Mesenchymal stem cell (in vitro differentiated cells and primary cell): ENCODE results near the gene GOLIM4.

Experiments
- DNase-seq: peaks from one replicate; pipeline ENCODE4 v3.0.0-alpha.2; 2013
- H2AFZ ChIP-seq: one replicate; pipeline ENCODE4 v1.6.1; 2013; ENCODE audit warnings: low read depth, mild to moderate bottlenecking, control low read depth, inconsistent platforms, low read length, moderate library complexity
- H2AK5ac ChIP-seq: 2 replicates; pipeline ENCODE4 v1.6.1; 2013; ENCODE audit warnings: low read length, moderate library complexity, mild to moderate bottlenecking, inconsistent platforms; ENCODE audit not compliant: severe bottlenecking
- H2BK120ac ChIP-seq: one replicate; pipeline ENCODE4 v1.6.1; 2013; ENCODE audit warnings: low read depth, mild to moderate bottlenecking, inconsistent platforms, low read length, moderate library complexity
- H2BK12ac ChIP-seq, 2 experiments: one replicate each; pipeline ENCODE4 v1.6.1; 2013; ENCODE audit warnings: inconsistent platforms in 2 of 2, low read length in 2 of 2, mild to moderate bottlenecking in 2 of 2, moderate library complexity in 2 of 2, control low read depth in 1 of 2
- H2BK15ac ChIP-seq: one replicate; pipeline ENCODE4 v1.6.1; 2013; ENCODE audit warnings: mild to moderate bottlenecking, low read depth, inconsistent platforms; ENCODE audit not compliant: poor library complexity, severe bottlenecking
- H2BK5ac ChIP-seq: 2 replicates; pipeline ENCODE4 v1.6.1; 2013; ENCODE audit warnings: low read depth, mild to moderate bottlenecking, low read length, control low read depth, inconsistent platforms; ENCODE audit not compliant: poor library complexity, severe bottlenecking
- H3K14ac ChIP-seq, 2 experiments: one replicate each; pipeline ENCODE4 v1.6.1; 2013; ENCODE audit warnings: inconsistent platforms in 2 of 2, low read length in 2 of 2, control low read depth in 1 of 2, mild to moderate bottlenecking in 1 of 2, moderate library complexity in 1 of 2
- H3K18ac ChIP-seq, 2 experiments: one replicate each; pipeline ENCODE4 v1.6.1; 2013; ENCODE audit warnings: inconsistent platforms in 2 of 2, low read length in 2 of 2, control low read depth in 1 of 2, low read depth in 1 of 2, mild to moderate bottlenecking in 1 of 2
- H3K23ac ChIP-seq, 2 experiments: one replicate each; pipeline ENCODE4 v1.6.1; 2013; ENCODE audit warnings: inconsistent platforms in 2 of 2, low read length in 2 of 2, mild to moderate bottlenecking in 2 of 2, moderate library complexity in 2 of 2, control low read depth in 1 of 2
- H3K27ac ChIP-seq: 2 replicates; pipeline ENCODE4 v1.5.1; 2013; ENCODE audit warnings: mild to moderate bottlenecking, moderate library complexity, low read length, control low read depth, inconsistent platforms; ENCODE audit not compliant: poor library complexity, severe bottlenecking
- H3K27me3 ChIP-seq, 2 experiments: 2 replicates each; pipeline versions ENCODE4 v1.6.1 to v1.7.0; 2013; ENCODE audit warnings: low read length in 2 of 2, mild to moderate bottlenecking in 2 of 2, moderate library complexity in 2 of 2, control low read depth in 1 of 2, inconsistent platforms in 1 of 2; ENCODE audit not compliant: control insufficient read depth in 1 of 2, insufficient read depth in 1 of 2
- H3K36me3 ChIP-seq, 2 experiments: 2 replicates each; pipeline versions ENCODE4 v1.6.1 to v1.7.0; 2013; ENCODE audit warnings: low read length in 2 of 2, control low read depth in 1 of 2, inconsistent platforms in 1 of 2, low read depth in 1 of 2, mild to moderate bottlenecking in 1 of 2; ENCODE audit not compliant: insufficient read depth in 2 of 2, control insufficient read depth in 1 of 2
- H3K4ac ChIP-seq, 2 experiments: one replicate each; pipeline ENCODE4 v1.6.1; 2013; ENCODE audit warnings: inconsistent platforms in 2 of 2, low read length in 2 of 2, mild to moderate bottlenecking in 2 of 2, moderate library complexity in 2 of 2, control low read depth in 1 of 2, low read depth in 1 of 2
- H3K4me1 ChIP-seq: 2 replicates; pipeline ENCODE4 v1.6.1; 2013; ENCODE audit warnings: low read depth, low read length, control low read depth; ENCODE audit not compliant: control insufficient read depth, insufficient read depth
- H3K4me2 ChIP-seq: 2 replicates; pipeline ENCODE4 v1.6.1; 2013; ENCODE audit warnings: low read length, mild to moderate bottlenecking, inconsistent platforms; ENCODE audit not compliant: poor library complexity, severe bottlenecking
- H3K4me3 ChIP-seq, 2 experiments: 2 replicates each; pipeline versions ENCODE4 v1.5.1 to v1.7.0; 2013; ENCODE audit warnings: low read length in 2 of 2, mild to moderate bottlenecking in 2 of 2, control low read depth in 1 of 2, low read depth in 1 of 2; ENCODE audit not compliant: insufficient read depth in 1 of 2
- H3K79me1 ChIP-seq: replicated peaks from 2 replicates; pipeline ENCODE4 v1.6.1; 2013; ENCODE audit warnings: mild to moderate bottlenecking, control low read depth, low read length, inconsistent platforms; ENCODE audit not compliant: poor library complexity, severe bottlenecking
- H3K9ac ChIP-seq: 2 replicates; pipeline ENCODE4 v1.7.0; 2013; ENCODE audit warnings: mild to moderate bottlenecking, low read length, moderate library complexity
- H3K9me3 ChIP-seq: 2 replicates; pipeline ENCODE4 v1.7.0; 2013; ENCODE audit warnings: mild to moderate bottlenecking, low read length; ENCODE audit not compliant: control insufficient read depth
- H4K8ac ChIP-seq: one replicate; pipeline ENCODE4 v1.6.1; 2013; ENCODE audit warnings: inconsistent platforms, mild to moderate bottlenecking, low read length, moderate library complexity
- H4K91ac ChIP-seq: one replicate; pipeline ENCODE4 v1.6.1; 2013; ENCODE audit warnings: mild to moderate bottlenecking, low read length, inconsistent platforms
- WGBS: methylation state at CpG from one replicate; pipeline ENCODE4 v1.1.7; 2013; ENCODE audit warnings: mixed read lengths; 5-methylcytosine and 5-hydroxymethylcytosine counted together

Gene GOLIM4

DNA sequence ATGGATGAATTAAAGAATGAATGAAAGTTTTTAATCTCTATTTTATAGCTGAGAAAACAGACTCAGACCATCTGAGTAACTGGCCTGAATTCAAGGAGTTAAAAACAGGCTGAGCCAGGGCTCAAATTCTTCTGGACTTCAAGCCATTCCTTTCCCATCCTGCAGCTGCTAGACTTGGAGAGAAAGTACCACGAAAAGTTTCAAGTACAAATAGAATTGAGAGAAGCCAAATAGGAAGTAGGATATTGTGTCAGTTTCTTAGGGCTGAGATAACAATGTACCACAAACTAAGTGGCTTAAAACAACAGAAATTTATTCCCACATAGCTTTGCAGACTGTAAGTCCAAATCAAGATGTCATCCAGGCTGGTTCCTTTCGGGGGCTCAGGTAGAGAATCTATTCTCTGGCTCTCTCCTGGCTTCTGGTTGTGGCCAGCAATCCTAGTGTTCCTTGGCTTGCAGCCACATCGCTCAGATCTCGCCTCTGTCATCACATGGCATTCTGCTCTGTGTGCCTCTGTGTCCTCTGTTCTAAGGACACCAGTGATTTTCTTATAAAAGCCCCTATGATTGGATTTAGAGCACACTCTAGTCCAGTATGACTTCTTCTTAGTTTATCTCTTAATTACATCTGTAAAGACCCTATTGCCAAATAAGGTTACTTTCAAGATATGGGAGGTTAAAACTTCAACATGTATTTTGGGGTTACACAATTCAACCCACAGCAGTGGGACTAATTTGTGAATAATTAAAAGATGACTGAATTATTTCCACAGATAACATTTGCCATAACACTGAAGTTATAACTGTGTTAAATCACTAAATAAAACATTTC, 25.7 kb upstream of the GOLIM4 start:
- WGBS = 93% methylated on average over 3 of the region's 4 CpGs

DNA sequence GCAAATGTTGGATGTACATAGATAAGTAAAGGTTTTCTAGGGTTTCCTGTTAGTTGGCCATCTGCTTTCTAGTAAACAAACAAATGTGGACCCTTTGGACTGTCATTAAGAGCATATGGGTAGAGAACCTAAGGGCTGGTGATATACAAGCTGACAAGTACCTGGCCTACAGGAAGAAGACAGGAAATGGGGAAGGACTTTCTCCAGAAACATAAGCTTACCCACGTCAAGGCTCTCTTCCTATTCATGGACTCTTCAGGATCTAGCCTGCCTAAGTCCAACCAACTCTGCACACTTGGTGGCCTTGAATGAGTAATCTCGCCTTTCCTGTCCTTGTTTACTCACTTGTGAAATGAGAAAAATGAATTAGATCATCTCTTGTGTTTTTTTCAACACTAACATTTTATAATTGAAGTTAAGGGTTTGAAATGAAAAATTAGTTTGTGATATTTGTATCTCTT, 22.2 kb upstream of the GOLIM4 start:
- no peak overlapping the region for H3K14ac ChIP-seq
- WGBS = 0% methylated on average over 1 of the region's 2 CpGs
- H2AK5ac ChIP-seq = no peak overlapping the region

More for the DNA sequence above, 25.7 kb upstream of the GOLIM4 start:
- H3K4me2 ChIP-seq = no peak overlapping the region
- no peaks in the 10 kb centered on the region for H3K36me3 ChIP-seq
- no peaks in the 10 kb centered on the region for H3K27me3 ChIP-seq
- H4K91ac ChIP-seq = no peak overlapping the region
- H3K23ac ChIP-seq = no peak overlapping the region
- H2BK12ac ChIP-seq = no peak overlapping the region
- no peak for DNase-seq
- no peaks in the 10 kb centered on the region for H3K4me1 ChIP-seq
- no peak overlapping the region for H2BK5ac ChIP-seq
- H4K8ac ChIP-seq = no peak overlapping the region
- no peak overlapping the region for H3K14ac ChIP-seq
- peak overlapping the region; percentile 25 for H3K9ac ChIP-seq
- H3K27ac ChIP-seq = no peak overlapping the region
- H2AFZ ChIP-seq = no peak overlapping the region
- no peaks in the 10 kb centered on the region for H3K9me3 ChIP-seq
- no peak overlapping the region for H3K18ac ChIP-seq
- H2BK120ac ChIP-seq = no peak overlapping the region
- H2BK15ac ChIP-seq = no peak overlapping the region
- H3K4me3 ChIP-seq = peak overlapping the region in 1 of 2 experiments; percentile 28
- H3K4ac ChIP-seq = no peak overlapping the region
- H2AK5ac ChIP-seq = no peak overlapping the region
- no peaks in the 10 kb centered on the region for H3K79me1 ChIP-seq

DNA sequence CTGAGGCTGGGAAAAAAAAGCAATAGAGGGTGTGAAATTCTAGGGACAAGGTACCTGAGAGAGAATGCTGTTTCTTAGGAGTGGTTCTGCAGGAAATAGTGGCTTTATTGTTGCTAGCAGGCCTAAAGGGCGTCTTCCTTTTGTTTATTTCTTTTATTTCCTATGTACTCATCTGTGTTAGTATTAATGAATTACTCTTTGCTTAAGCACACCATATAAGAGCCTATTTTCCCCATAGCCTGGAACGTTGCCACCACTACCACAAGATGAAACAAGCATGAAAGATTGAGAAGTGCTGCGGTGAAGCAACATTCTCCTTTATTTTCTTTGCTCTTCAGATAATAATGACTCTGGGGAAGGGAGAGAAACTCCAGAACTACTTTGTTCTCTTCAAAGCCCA, 21.3 kb upstream of the GOLIM4 start:
- H2BK5ac ChIP-seq = no peak overlapping the region
- no peak overlapping the region for H4K91ac ChIP-seq
- H3K9ac ChIP-seq = no peak overlapping the region
- H3K4me3 ChIP-seq = no peak overlapping the region
- H3K27ac ChIP-seq = no peak overlapping the region
- H4K8ac ChIP-seq = no peak overlapping the region
- H3K9me3 ChIP-seq = no peaks in the 10 kb centered on the region
- no peak overlapping the region for H2AFZ ChIP-seq
- H2BK120ac ChIP-seq = no peak overlapping the region
- DNase-seq = peak; percentile 56
- no peak overlapping the region for H2BK12ac ChIP-seq
- no peak overlapping the region for H3K18ac ChIP-seq
- H3K4me2 ChIP-seq = no peak overlapping the region
- no peak overlapping the region for H2BK15ac ChIP-seq
- H3K14ac ChIP-seq = no peak overlapping the region
- no peak overlapping the region for H3K23ac ChIP-seq
- H3K79me1 ChIP-seq = no peaks in the 10 kb centered on the region
- no peak overlapping the region for H3K4ac ChIP-seq
- no peak overlapping the region for H2AK5ac ChIP-seq
- H3K36me3 ChIP-seq = no peaks in the 10 kb centered on the region
- H3K4me1 ChIP-seq = no peaks in the 10 kb centered on the region
- 55% methylated on average over 2 of the region's 3 CpGs for WGBS
- H3K27me3 ChIP-seq = no peaks in the 10 kb centered on the region

More for the DNA sequence above, 22.2 kb upstream of the GOLIM4 start:
- no peak overlapping the region for H2AFZ ChIP-seq
- H2BK120ac ChIP-seq = no peak overlapping the region
- no peak overlapping the region for H3K27ac ChIP-seq
- H3K4me1 ChIP-seq = no peaks in the 10 kb centered on the region
- no peak overlapping the region for H3K4me2 ChIP-seq
- H2BK12ac ChIP-seq = no peak overlapping the region
- H3K27me3 ChIP-seq = no peaks in the 10 kb centered on the region
- H3K4ac ChIP-seq = no peak overlapping the region
- no peaks in the 10 kb centered on the region for H3K79me1 ChIP-seq
- H3K9me3 ChIP-seq = no peaks in the 10 kb centered on the region
- DNase-seq = peak; percentile 48
- H4K8ac ChIP-seq = no peak overlapping the region
- no peak overlapping the region for H3K4me3 ChIP-seq
- no peak overlapping the region for H2BK15ac ChIP-seq
- no peaks in the 10 kb centered on the region for H3K36me3 ChIP-seq
- H3K9ac ChIP-seq = no peak overlapping the region
- H4K91ac ChIP-seq = no peak overlapping the region
- no peak overlapping the region for H2BK5ac ChIP-seq
- no peak overlapping the region for H3K18ac ChIP-seq
- H3K23ac ChIP-seq = no peak overlapping the region

DNA sequence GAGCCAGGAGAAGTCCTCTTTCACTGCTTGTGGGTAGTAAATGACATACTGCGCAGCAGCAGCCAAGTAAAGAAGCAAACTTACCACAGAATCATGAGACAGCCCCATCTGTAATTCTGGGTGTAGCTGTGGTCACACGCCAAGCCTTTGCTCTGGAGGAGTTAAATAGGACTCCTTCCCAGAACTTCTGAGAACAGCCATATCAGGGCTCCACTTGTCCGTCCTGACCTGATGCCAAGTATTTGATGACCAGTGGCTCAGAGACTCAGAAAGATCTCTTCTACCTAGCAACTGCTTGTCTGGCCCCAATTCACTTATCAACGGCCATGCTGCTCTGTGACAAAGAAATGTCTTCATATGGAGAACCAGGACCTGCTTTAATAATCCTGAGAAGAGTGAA, 20.6 kb upstream of the GOLIM4 start:
- Histone ChIP-seq H3K23ac (no peak overlapping the region), H2BK120ac (no peak overlapping the region), H2AK5ac (no peak overlapping the region), H3K27ac (no peak overlapping the region), H2BK5ac (no peak overlapping the region), H3K36me3 (no peaks in the 10 kb centered on the region), H3K4ac (no peak overlapping the region), H3K4me2 (no peak overlapping the region), H3K18ac (no peak overlapping the region), H4K91ac (no peak overlapping the region), H3K14ac (no peak overlapping the region), H3K4me3 (no peak overlapping the region), H3K27me3 (no peaks in the 10 kb centered on the region), H3K9me3 (no peaks in the 10 kb centered on the region), H2BK12ac (no peak overlapping the region), H3K4me1 (no peaks in the 10 kb centered on the region), H4K8ac (no peak overlapping the region), H2AFZ (no peak overlapping the region), H2BK15ac (no peak overlapping the region), H3K9ac (peak overlapping the region; percentile 37), H3K79me1 (no peaks in the 10 kb centered on the region)
- WGBS = 97% methylated on average over 4 of the region's 4 CpGs
- peak; percentile 8 for DNase-seq
